ENCODE results near the gene CHD8. TPM values are rescaled to one million over a fixed set of nuclear protein-coding genes. Genes with fewer than 3 reads are reported as not detected.

CHD8 gene
- total RNA-seq, 1 experiment from 2014 or later, result 57.4 TPM

DNA sequence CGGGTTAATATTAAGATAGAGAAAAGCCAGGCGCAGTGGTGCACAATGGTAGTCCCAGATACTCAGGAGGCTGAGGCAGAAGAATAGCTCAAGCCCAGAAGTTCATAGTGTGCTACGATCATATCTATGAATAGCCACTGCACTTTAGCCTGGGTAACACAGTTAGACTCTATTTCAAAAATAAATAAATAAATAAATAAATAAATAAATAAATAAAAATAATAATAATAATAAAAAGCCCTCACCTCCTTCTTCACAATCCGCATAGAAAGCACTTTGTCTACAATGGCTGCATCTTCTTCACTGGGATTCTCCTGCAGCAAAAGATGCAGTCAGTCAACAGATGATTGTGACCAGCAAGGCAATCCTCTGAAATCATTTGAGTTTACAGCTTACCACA, 40.6 kb downstream of the CHD8 start:
- Histone ChIP-seq H4K20me1 (ENCODE audit: low read length) (no peaks in the 10 kb centered on the region), H3K27me3 (ENCODE audit: low read length) (no peaks in the 10 kb centered on the region), H3K36me3 (ENCODE audit: low read depth, low read length) (peaks cover 58% of the 10 kb centered on the region), H3K4me2 (ENCODE audit: low read length) (no peak overlapping the region), H3F3A (ENCODE audit: low read length, unreplicated experiment) (no peaks in the 10 kb centered on the region), H3K9ac (ENCODE audit: low read length) (no peak overlapping the region), H2AFZ (ENCODE audit: low read length) (no peak overlapping the region), H3K9me2 (replicated peaks; ENCODE audit: low read length) (no peaks in the 10 kb centered on the region), H3K9me3 (ENCODE audit: low read length) (no peaks in the 10 kb centered on the region), H3K79me2 (ENCODE audit: low read length) (no peaks in the 10 kb centered on the region), H3K27ac (ENCODE audit: low read length) (no peak overlapping the region), H3K4me3 (ENCODE audit: low read length) (no peak overlapping the region), H3K4me1 (ENCODE audit: insufficient read depth, low read length) (no peaks in the 10 kb centered on the region)
- intact Hi-C loops (cut with micrococcal nuclease), result no loop called here
- no peak for DNase-seq
- ChIA-PET POLR2A (ENCODE audit: unreplicated experiment) (no interaction called here), CTCF (no interaction called here)
- ATAC-seq, result no peak
- no peak for TF ChIP-seq EZH2phosphoT487 (IDR thresholded peaks at IDR 0.05; ENCODE audit: borderline replicate concordance, low read length)
- TF ChIP-seq, protein P1, sequence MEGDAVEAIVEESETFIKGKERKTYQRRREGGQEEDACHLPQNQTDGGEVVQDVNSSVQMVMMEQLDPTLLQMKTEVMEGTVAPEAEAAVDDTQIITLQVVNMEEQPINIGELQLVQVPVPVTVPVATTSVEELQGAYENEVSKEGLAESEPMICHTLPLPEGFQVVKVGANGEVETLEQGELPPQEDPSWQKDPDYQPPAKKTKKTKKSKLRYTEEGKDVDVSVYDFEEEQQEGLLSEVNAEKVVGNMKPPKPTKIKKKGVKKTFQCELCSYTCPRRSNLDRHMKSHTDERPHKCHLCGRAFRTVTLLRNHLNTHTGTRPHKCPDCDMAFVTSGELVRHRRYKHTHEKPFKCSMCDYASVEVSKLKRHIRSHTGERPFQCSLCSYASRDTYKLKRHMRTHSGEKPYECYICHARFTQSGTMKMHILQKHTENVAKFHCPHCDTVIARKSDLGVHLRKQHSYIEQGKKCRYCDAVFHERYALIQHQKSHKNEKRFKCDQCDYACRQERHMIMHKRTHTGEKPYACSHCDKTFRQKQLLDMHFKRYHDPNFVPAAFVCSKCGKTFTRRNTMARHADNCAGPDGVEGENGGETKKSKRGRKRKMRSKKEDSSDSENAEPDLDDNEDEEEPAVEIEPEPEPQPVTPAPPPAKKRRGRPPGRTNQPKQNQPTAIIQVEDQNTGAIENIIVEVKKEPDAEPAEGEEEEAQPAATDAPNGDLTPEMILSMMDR (conservative IDR thresholded peaks at IDR 0.05; ENCODE audit: low read depth, low read length), result no peak
- no TSS peak for BruUV-seq (replicated peaks)

DNA sequence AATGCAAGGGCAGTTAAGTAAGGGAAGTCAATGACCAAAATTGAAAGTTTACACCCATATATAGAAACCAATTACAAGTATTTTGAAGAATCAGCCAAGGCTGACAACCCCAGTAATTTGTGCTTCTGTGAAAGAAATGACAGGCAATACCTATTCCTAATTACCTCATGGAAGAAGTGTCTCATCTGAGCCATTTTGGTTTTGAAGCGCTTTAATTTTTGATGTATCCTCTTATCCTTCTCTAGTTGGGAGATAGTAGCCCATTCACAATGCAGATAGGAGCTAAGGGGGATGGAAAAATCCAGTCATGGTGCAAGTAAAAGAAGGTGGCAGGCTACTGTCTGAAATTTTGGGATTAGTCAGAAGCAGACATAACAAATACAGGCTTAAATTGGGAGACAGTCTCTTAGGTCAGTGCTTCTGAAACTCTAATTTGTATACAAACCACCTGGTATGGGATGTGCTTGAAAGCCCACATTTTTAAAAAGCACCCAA, 41.7 kb downstream of the CHD8 start:
- intact Hi-C loops (cut with micrococcal nuclease), result no loop called here
- Histone ChIP-seq H3K27me3 (ENCODE audit: low read length) (no peaks in the 10 kb centered on the region), H2AFZ (ENCODE audit: low read length) (no peak overlapping the region), H3K9me2 (replicated peaks; ENCODE audit: low read length) (no peaks in the 10 kb centered on the region), H3K9me3 (ENCODE audit: low read length) (no peaks in the 10 kb centered on the region), H3K79me2 (ENCODE audit: low read length) (no peaks in the 10 kb centered on the region), H3K4me2 (ENCODE audit: low read length) (no peak overlapping the region), H3F3A (ENCODE audit: low read length, unreplicated experiment) (no peaks in the 10 kb centered on the region), H3K9ac (ENCODE audit: low read length) (no peak overlapping the region), H4K20me1 (ENCODE audit: low read length) (no peaks in the 10 kb centered on the region), H3K36me3 (ENCODE audit: low read depth, low read length) (peaks cover 61% of the 10 kb centered on the region), H3K27ac (ENCODE audit: low read length) (no peak overlapping the region), H3K4me1 (ENCODE audit: insufficient read depth, low read length) (no peaks in the 10 kb centered on the region), H3K4me3 (ENCODE audit: low read length) (no peak overlapping the region)
- ATAC-seq, result no peak
- CTCF ChIA-PET, result no interaction called here
- no TSS peak for BruUV-seq (replicated peaks)
- no peak for DNase-seq
- TF ChIP-seq, protein P1 (conservative IDR thresholded peaks at IDR 0.05; ENCODE audit: low read depth, low read length), result no peak
- no peak for TF ChIP-seq EZH2 (IDR thresholded peaks at IDR 0.05; ENCODE audit: low read length, unreplicated experiment)
- POLR2A ChIA-PET (ENCODE audit: unreplicated experiment), result no interaction called here

DNA sequence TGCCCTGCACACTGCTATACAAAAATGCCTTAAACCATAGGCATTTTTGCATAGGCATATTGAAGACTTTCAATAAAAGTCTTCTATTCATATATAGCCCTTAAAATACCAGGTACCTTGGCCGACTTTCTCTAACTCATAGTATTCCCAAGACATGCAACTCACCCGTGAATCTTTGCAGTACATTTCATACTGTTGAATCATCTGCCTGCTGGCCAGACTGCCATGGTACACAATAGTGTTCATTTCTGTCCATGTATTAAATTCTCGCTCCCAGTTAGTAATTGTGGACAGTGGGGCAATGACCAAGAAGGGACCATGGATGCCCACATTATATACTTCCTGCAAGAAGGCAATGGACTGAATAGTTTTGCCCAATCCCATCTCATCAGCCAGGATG, 47.8 kb downstream of the CHD8 start:
- Histone ChIP-seq H3K9me2 (replicated peaks; ENCODE audit: low read length) (no peaks in the 10 kb centered on the region), H3K9ac (ENCODE audit: low read length) (no peak overlapping the region), H3K4me1 (ENCODE audit: insufficient read depth, low read length) (peaks cover 8% of the 10 kb centered on the region; the same call in 1 of the 2 replicates), H2AFZ (ENCODE audit: low read length) (no peak overlapping the region), H3K27me3 (ENCODE audit: low read length) (no peaks in the 10 kb centered on the region), H3K9me3 (ENCODE audit: low read length) (no peaks in the 10 kb centered on the region), H4K20me1 (ENCODE audit: low read length) (no peaks in the 10 kb centered on the region), H3F3A (ENCODE audit: low read length, unreplicated experiment) (no peaks in the 10 kb centered on the region), H3K36me3 (ENCODE audit: low read depth, low read length) (peaks cover 88% of the 10 kb centered on the region), H3K4me2 (ENCODE audit: low read length) (no peak overlapping the region), H3K4me3 (ENCODE audit: low read length) (no peak overlapping the region), H3K79me2 (ENCODE audit: low read length) (no peaks in the 10 kb centered on the region), H3K27ac (ENCODE audit: low read length) (no peak overlapping the region)
- peak; percentile 69 for DNase-seq
- ChIA-PET CTCF (no interaction called here), POLR2A (ENCODE audit: unreplicated experiment) (no interaction called here)
- peak; percentile 90 for ATAC-seq
- no TSS peak for BruUV-seq (replicated peaks)
- TF ChIP-seq EZH2 (IDR thresholded peaks at IDR 0.05; ENCODE audit: low read length, unreplicated experiment) (no peak), EZH2phosphoT487 (IDR thresholded peaks at IDR 0.05; ENCODE audit: borderline replicate concordance, low read length) (no peak)
- TF ChIP-seq, protein P1 (conservative IDR thresholded peaks at IDR 0.05; ENCODE audit: low read depth, low read length), result no peak
- intact Hi-C loops (cut with micrococcal nuclease), result no loop called here

All from PC-3 (cell line).